Thyroid gland (tissue), 4 donors: ENCODE measurements around the gene GEMIN5.

Experiments used
- CTCF ChIP-seq, 6 experiments: fragments of 200-600 bp in 3 of 6; fragments of 450-650 bp in 3 of 6; sonication (generic) in 3 of 6; IDR thresholded peaks; one replicate each; pipeline ENCODE4 v1.5.1; 2016 to 2019; ENCODE audit warnings: antibody characterized with exemption in 6 of 6, mild to moderate bottlenecking in 2 of 6, inconsistent platforms in 1 of 6, moderate library complexity in 1 of 6
- POLR2A ChIP-seq, 2 donors: fragments of 450-650 bp; IDR thresholded peaks; one replicate each; pipeline ENCODE4 v1.6.1; 2017; ENCODE audit warnings: antibody characterized with exemption in 2 of 2, mild to moderate bottlenecking in 2 of 2, moderate library complexity in 1 of 2

- TF ChIP-seq CTCF (IDR thresholded peaks at IDR 0.05) (no peak), POLR2A (IDR thresholded peaks at IDR 0.05) (no peak)
Observed at GRCh38 chr5:154977409-154977808, 39.4 kb upstream of the GEMIN5 start.
